ENCODE results near the gene FOCAD. TPM values are rescaled to one million over a fixed set of nuclear protein-coding genes. Genes with fewer than 3 reads are reported as not detected.
A peak's percentile ranks its signal among the peaks of the same experiment; 100 is the strongest.

The FOCAD gene
- total RNA-seq, 2 experiments from 2014 or later, result 13.8 to 18.5 TPM

GRCh38 chr9:20940447-20941173, 256.6 kb downstream of the FOCAD start:
- H3K36me3 ChIP-seq (ENCODE audit: insufficient read depth, low read length), result no peaks in the 10 kb centered on the region
- no peaks in the 10 kb centered on the region for H3K79me2 ChIP-seq (ENCODE audit: insufficient read depth, low read depth, low read length)
- no TSS peak for BruUV-seq (replicated peaks)
- no peaks in the 10 kb centered on the region for H3K9me3 ChIP-seq (ENCODE audit: low read length)
- H2AFZ ChIP-seq (ENCODE audit: low read length), result no peak overlapping the region
- no peaks in the 10 kb centered on the region for H3K4me1 ChIP-seq (ENCODE audit: insufficient read depth, low read length, poor library complexity, severe bottlenecking)
- no peak for DNase-seq (ENCODE audit: low spot score)
- H3K4me2 ChIP-seq (ENCODE audit: low read length), result no peak overlapping the region
- no peak for TF ChIP-seq EZH2phosphoT487 (IDR thresholded peaks at IDR 0.05; ENCODE audit: borderline replicate concordance, low read depth, low read length)
- TF ChIP-seq, protein P1, sequence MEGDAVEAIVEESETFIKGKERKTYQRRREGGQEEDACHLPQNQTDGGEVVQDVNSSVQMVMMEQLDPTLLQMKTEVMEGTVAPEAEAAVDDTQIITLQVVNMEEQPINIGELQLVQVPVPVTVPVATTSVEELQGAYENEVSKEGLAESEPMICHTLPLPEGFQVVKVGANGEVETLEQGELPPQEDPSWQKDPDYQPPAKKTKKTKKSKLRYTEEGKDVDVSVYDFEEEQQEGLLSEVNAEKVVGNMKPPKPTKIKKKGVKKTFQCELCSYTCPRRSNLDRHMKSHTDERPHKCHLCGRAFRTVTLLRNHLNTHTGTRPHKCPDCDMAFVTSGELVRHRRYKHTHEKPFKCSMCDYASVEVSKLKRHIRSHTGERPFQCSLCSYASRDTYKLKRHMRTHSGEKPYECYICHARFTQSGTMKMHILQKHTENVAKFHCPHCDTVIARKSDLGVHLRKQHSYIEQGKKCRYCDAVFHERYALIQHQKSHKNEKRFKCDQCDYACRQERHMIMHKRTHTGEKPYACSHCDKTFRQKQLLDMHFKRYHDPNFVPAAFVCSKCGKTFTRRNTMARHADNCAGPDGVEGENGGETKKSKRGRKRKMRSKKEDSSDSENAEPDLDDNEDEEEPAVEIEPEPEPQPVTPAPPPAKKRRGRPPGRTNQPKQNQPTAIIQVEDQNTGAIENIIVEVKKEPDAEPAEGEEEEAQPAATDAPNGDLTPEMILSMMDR (conservative IDR thresholded peaks at IDR 0.05; ENCODE audit: low read length), result no peak
- H3K4me3 ChIP-seq (ENCODE audit: low read depth, low read length, poor library complexity, severe bottlenecking), result no peak overlapping the region
- no peaks in the 10 kb centered on the region for H4K20me1 ChIP-seq (ENCODE audit: insufficient read depth, low read length)
- no peaks in the 10 kb centered on the region for H3K9me2 ChIP-seq (ENCODE audit: insufficient read depth, low read length)
- ChIA-PET CTCF (ENCODE audit: unreplicated experiment) (interaction anchor here (0.5 to 0.6 kb wide), 2 partner anchors 584 to 879 kb away, joined by 3 to 4 read pairs; no protein-coding TSS in a partner anchor), POLR2A (interaction anchor here (0.8 to 1.5 kb wide), 4 partner anchors 12 to 448 kb away, joined by 3 to 4 read pairs (median 3); no protein-coding TSS in a partner anchor)
- no peak overlapping the region for H3K27ac ChIP-seq (ENCODE audit: low read depth, low read length, poor library complexity, severe bottlenecking)
- intact Hi-C loops (cut with micrococcal nuclease; ENCODE audit: unreplicated experiment), result loop anchor here (1.0 to 10.0 kb wide), 5 partner anchors 172 to 1014 kb away; no protein-coding TSS in a partner anchor

DNA sequence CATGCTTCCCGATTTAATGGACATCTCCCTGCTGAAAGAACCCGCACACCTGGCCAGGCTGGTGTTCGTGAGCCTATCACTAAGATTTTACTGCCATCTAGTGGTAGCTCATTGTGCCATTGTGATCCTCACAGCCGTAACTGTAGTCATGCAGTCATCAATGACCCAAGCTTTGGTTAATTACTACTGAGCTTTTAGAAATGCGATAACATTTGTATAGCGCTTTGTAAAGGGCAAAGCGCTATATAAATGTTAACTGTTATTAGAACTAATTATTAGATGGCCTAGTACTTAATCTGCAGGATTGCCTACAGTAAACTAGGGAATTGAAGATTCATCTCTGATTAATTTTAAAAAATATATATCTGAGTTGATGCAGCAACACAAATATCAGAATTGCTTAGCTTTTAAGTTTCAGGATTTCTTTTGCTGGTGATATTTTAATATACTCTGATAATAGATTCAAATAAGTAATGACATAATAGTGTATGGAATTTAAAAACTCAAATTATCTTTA, 257.2 kb downstream of the FOCAD start:
- H4K20me1 ChIP-seq (ENCODE audit: insufficient read depth, low read length), result no peaks in the 10 kb centered on the region
- TF ChIP-seq, protein P1 (conservative IDR thresholded peaks at IDR 0.05; ENCODE audit: low read length), result peak; percentile 95
- no peak for TF ChIP-seq EZH2phosphoT487 (IDR thresholded peaks at IDR 0.05; ENCODE audit: borderline replicate concordance, low read depth, low read length)
- H3K36me3 ChIP-seq (ENCODE audit: insufficient read depth, low read length), result no peaks in the 10 kb centered on the region
- no peak overlapping the region for H3K27ac ChIP-seq (ENCODE audit: low read depth, low read length, poor library complexity, severe bottlenecking)
- no peak overlapping the region for H2AFZ ChIP-seq (ENCODE audit: low read length)
- DNase-seq (ENCODE audit: low spot score), result peak; percentile 84
- no peak overlapping the region for H3K4me2 ChIP-seq (ENCODE audit: low read length)
- H3K4me1 ChIP-seq (ENCODE audit: insufficient read depth, low read length, poor library complexity, severe bottlenecking), result no peaks in the 10 kb centered on the region
- H3K9me3 ChIP-seq (ENCODE audit: low read length), result no peaks in the 10 kb centered on the region
- CTCF ChIA-PET (ENCODE audit: unreplicated experiment), result interaction anchor here (0.5 to 1.1 kb wide), 3 partner anchors 170 to 879 kb away, joined by 3 to 4 read pairs (median 3); no protein-coding TSS in a partner anchor
- no peak overlapping the region for H3K4me3 ChIP-seq (ENCODE audit: low read depth, low read length, poor library complexity, severe bottlenecking)
- POLR2A ChIA-PET, result interaction anchor here (0.5 to 1.5 kb wide), 6 partner anchors 10 to 1396 kb away, joined by 3 to 4 read pairs (median 3); no protein-coding TSS in a partner anchor
- BruUV-seq (replicated peaks), result no TSS peak
- H3K9me2 ChIP-seq (ENCODE audit: insufficient read depth, low read length), result no peaks in the 10 kb centered on the region
- intact Hi-C loops (cut with micrococcal nuclease; ENCODE audit: unreplicated experiment), result loop anchor here (1.0 to 10.0 kb wide), 5 partner anchors 171 to 1015 kb away; no protein-coding TSS in a partner anchor
- H3K79me2 ChIP-seq (ENCODE audit: insufficient read depth, low read depth, low read length), result no peaks in the 10 kb centered on the region
